CD4-positive, alpha-beta memory T cell (primary cell): ENCODE results near the gene LMO1. TPM values are rescaled to one million over a fixed set of nuclear protein-coding genes. Genes with fewer than 3 reads are reported as not detected.

Experiments used
- CTCF ChIA-PET: fragments of 350-600 bp; sonication (Branson Sonifier 250); formaldehyde crosslinking; loops from one replicate; lab custom pipeline; 2021; ENCODE audit warnings: inconsistent platforms; ENCODE audit not compliant: partially characterized antibody; lab: Charles Lee
- POLR2A ChIA-PET: fragments of 350-600 bp; sonication (Branson Sonifier 250); formaldehyde crosslinking; loops from one replicate; lab custom pipeline; 2021; ENCODE audit not compliant: partially characterized antibody; lab: Charles Lee
- DNase-seq, 5 donors: peaks; one replicate each; pipeline versions ENCODE4 v3.0.0 to v3.0.0-alpha.2; 2020 to 2022; ENCODE audit warnings: mixed read lengths in 1 of 5
- H3K27ac ChIP-seq: one replicate; pipeline ENCODE4 v1.7.0; 2013; ENCODE audit warnings: low read depth, low read length
- H3K27me3 ChIP-seq: 2 replicates; pipeline ENCODE4 v1.7.0; 2013; ENCODE audit warnings: mild to moderate bottlenecking, low read length, moderate library complexity; ENCODE audit not compliant: insufficient read depth
- H3K36me3 ChIP-seq: 2 replicates; pipeline ENCODE4 v1.7.0; 2013; ENCODE audit warnings: mild to moderate bottlenecking, low read length, moderate library complexity; ENCODE audit not compliant: insufficient read depth
- H3K4me1 ChIP-seq: 2 replicates; pipeline ENCODE4 v1.7.0; 2013; ENCODE audit warnings: mild to moderate bottlenecking, low read length, moderate library complexity; ENCODE audit not compliant: insufficient read depth
- H3K4me3 ChIP-seq, 2 donors: one replicate each; pipeline ENCODE4 v1.7.0; 2013; ENCODE audit warnings: low read length in 2 of 2, mild to moderate bottlenecking in 1 of 2
- H3K9me3 ChIP-seq, 2 donors: one replicate each; pipeline ENCODE4 v1.7.0; 2013; ENCODE audit warnings: low read length in 2 of 2, control low read depth in 1 of 2; ENCODE audit not compliant: control insufficient read depth in 1 of 2
- H3K27ac Mint-ChIP-seq, 7 donors: one replicate each; pipeline ENCODE4 v1.8.0; 2020 to 2021; ENCODE audit warnings: mixed read lengths in 7 of 7, mild to moderate bottlenecking in 6 of 7, inconsistent platforms in 3 of 7, moderate library complexity in 3 of 7
- H3K27me3 Mint-ChIP-seq, 2 donors: one replicate each; pipeline ENCODE4 v1.8.0; 2020 to 2021; ENCODE audit warnings: mixed read lengths in 2 of 2
- H3K36me3 Mint-ChIP-seq, 2 donors: one replicate each; pipeline ENCODE4 v1.8.0; 2020 to 2021; ENCODE audit warnings: mixed read lengths in 2 of 2, inconsistent platforms in 1 of 2, mild to moderate bottlenecking in 1 of 2
- H3K4me1 Mint-ChIP-seq, 4 donors: one replicate each; pipeline ENCODE4 v1.8.0; 2020 to 2021; ENCODE audit warnings: mixed read lengths in 4 of 4, mild to moderate bottlenecking in 1 of 4
- H3K4me3 Mint-ChIP-seq, 8 donors: one replicate each; pipeline ENCODE4 v1.8.0; 2020 to 2021; ENCODE audit warnings: mixed read lengths in 8 of 8, mild to moderate bottlenecking in 7 of 8, moderate library complexity in 6 of 8, inconsistent platforms in 3 of 8
- H3K9me3 Mint-ChIP-seq, 8 donors: one replicate each; pipeline ENCODE4 v1.8.0; 2020 to 2021; ENCODE audit warnings: mixed read lengths in 8 of 8, mild to moderate bottlenecking in 5 of 8, inconsistent platforms in 3 of 8, moderate library complexity in 1 of 8
- intact Hi-C: fragments of 100-400 bp; cut with micrococcal nuclease; formaldehyde crosslinking; loops from one replicate; pipeline ENCODE4 v1.15.1; 2023
- polyA plus RNA-seq, 2 donors: library from polyadenylated mRNA; unstranded; fragments of 300-500 nt; fragmentation: Illumina TruSeq; gene quantifications; one replicate each; pipeline ENCODE4 v1.2.3, GENCODE V29; 2021
- total RNA-seq, 2 experiments: library from RNA; stranded (reverse); gene quantifications; one replicate each; pipeline ENCODE4 v1.2.3, GENCODE V29; 2021

The LMO1 gene
- total RNA-seq = not detected
- polyA plus RNA-seq = not detected

DNA sequence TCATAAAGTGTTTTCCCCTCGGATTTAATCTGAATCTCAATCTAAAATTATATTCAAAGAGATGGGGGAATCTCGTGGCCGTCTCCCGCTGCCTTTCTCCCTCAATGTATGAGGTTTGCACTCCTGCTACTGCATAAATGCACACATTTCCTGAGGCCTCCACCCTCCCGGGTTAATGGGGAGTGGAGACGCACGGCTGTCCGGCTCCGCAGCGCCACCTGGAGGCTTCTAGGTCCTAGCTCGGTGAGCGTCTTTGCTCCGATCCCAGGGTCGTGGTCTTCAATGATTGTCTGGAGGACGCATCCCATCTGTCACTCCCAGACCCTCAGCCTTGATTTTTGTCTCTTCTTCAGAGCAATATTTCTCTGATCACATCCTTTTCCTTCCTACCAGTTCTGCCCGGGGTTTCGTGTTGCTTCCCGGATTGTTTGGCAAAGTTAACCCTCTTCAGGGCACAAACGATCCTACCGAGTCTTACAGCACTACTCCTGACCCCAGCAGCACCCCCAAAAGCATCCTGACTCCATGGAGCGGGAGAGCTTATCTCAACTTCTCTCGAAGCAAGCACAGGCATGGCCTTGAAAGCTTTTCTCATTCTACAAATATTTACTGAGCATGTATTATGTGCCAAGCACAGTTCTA, at the start of gene LMO1:
TSS of gene LMO1 (minus strand) at position 110 of the 642 bp plus-strand sequence. CDS start 516 bp downstream, outside the sequence.
- no peaks in the 10 kb centered on the region for H3K36me3 Mint-ChIP-seq
- DNase-seq = peak; percentile 58 to 62 (median 59)
- Histone ChIP-seq H3K36me3 (no peaks in the 10 kb centered on the region), H3K27ac (no peak within 1 kb of the TSS), H3K4me1 (peaks cover 13% of the 10 kb centered on the region), H3K9me3 (no peaks in the 10 kb centered on the region), H3K4me3 (no peak within 1 kb of the TSS), H3K27me3 (peaks cover 26% of the 10 kb centered on the region)
- intact Hi-C loops = loop anchor here (1.0 to 5.0 kb wide), 2 partner anchors 39 to 257 kb away; no protein-coding TSS in a partner anchor
- H3K4me1 Mint-ChIP-seq = peaks cover 11 to 17% (median 12%) of the 10 kb centered on the region in 4 donors
- H3K27me3 Mint-ChIP-seq = peaks cover 22 to 57% of the 10 kb centered on the region in 2 donors
- ChIA-PET CTCF (interaction anchor here (0.9 to 4.7 kb wide), 19 partner anchors 9 to 304 kb away, joined by 3 to 25 read pairs (median 4); no protein-coding TSS in a partner anchor), POLR2A (no interaction called here)
- H3K9me3 Mint-ChIP-seq = no peaks in the 10 kb centered on the region
- peak within 1 kb of the TSS; percentile 67 to 88 (median 76) for H3K4me3 Mint-ChIP-seq
- peak within 1 kb of the TSS in 2 of 7 donors; percentile 43 to 49 for H3K27ac Mint-ChIP-seq

DNA sequence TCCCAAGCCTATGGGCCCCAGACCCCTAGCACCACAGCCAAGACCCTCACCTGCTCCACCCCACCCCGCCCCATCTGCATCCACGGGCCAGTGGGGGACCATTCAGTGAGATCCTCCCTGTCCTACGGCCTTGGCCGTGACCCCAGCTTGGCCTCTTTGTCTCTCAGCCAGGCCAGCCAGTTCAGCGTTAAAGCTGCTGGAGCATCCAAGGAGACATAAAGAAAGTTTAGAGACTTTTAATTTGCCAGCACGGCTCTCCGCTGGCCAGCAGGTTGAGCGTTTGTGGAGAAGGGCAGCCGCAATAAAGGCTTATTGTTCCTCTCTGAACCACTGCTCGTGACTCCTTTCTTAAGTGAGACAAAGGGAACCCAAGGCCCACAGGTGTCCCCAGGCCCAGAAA, 49.3 kb upstream of the LMO1 start:
- Mint-ChIP-seq H3K9me3 (peaks cover 0 to 3% (median 0%) of the 10 kb centered on the region in 8 donors), H3K27ac (no peak overlapping the region), H3K4me3 (no peak overlapping the region), H3K4me1 (no peaks in the 10 kb centered on the region), H3K36me3 (no peaks in the 10 kb centered on the region), H3K27me3 (peaks cover 2 to 4% of the 10 kb centered on the region in 2 donors)
- no peak for DNase-seq
- POLR2A ChIA-PET = no interaction called here
- H3K4me1 ChIP-seq = no peaks in the 10 kb centered on the region
- no peaks in the 10 kb centered on the region for H3K9me3 ChIP-seq
- no peaks in the 10 kb centered on the region for H3K36me3 ChIP-seq
- no peaks in the 10 kb centered on the region for H3K27me3 ChIP-seq
- H3K27ac ChIP-seq = no peak overlapping the region
- CTCF ChIA-PET = no interaction called here
- intact Hi-C loops = no loop called here
- H3K4me3 ChIP-seq = no peak overlapping the region

DNA sequence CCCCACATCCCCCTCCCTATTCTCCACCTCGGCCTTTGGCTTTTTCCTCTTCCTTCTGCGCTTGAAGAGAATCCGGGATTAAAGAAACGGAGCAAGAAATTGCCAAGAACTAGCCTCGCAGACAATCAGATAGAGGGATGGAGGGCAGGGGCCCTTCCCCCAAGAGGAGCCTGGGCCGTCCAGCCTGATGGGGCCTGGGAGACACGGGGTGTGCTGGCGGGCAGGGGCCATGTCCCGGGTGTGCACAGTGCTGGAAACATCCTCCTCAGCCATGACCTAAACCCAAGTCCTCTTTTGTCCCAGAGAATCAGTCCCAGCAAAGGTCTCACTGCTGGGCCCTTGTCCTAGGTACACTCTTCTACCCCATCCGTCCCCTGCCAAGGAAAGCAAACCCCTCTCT, 47.7 kb upstream of the LMO1 start:
- intact Hi-C loops = no loop called here
- ChIA-PET POLR2A (no interaction called here), CTCF (no interaction called here)
- Histone ChIP-seq H3K4me1 (no peaks in the 10 kb centered on the region), H3K9me3 (no peaks in the 10 kb centered on the region), H3K27me3 (no peaks in the 10 kb centered on the region), H3K36me3 (no peaks in the 10 kb centered on the region), H3K27ac (no peak overlapping the region), H3K4me3 (no peak overlapping the region)
- H3K4me3 Mint-ChIP-seq = no peak overlapping the region
- peaks cover 0 to 2% (median 0%) of the 10 kb centered on the region in 8 donors for H3K9me3 Mint-ChIP-seq
- no peak for DNase-seq
- no peaks in the 10 kb centered on the region for H3K36me3 Mint-ChIP-seq
- peaks cover 2 to 4% of the 10 kb centered on the region in 2 donors for H3K27me3 Mint-ChIP-seq
- H3K27ac Mint-ChIP-seq = no peak overlapping the region
- H3K4me1 Mint-ChIP-seq = no peaks in the 10 kb centered on the region

GRCh38 chr11:8310743-8311298, 47.1 kb upstream of the LMO1 start:
- no peaks in the 10 kb centered on the region for H3K4me1 ChIP-seq
- H3K4me3 ChIP-seq = no peak overlapping the region
- H3K36me3 ChIP-seq = no peaks in the 10 kb centered on the region
- H3K27me3 Mint-ChIP-seq = peaks cover 2 to 4% of the 10 kb centered on the region in 2 donors
- no peak overlapping the region for H3K4me3 Mint-ChIP-seq
- H3K9me3 Mint-ChIP-seq = peaks cover 0 to 2% (median 0%) of the 10 kb centered on the region in 8 donors
- ChIA-PET POLR2A (no interaction called here), CTCF (interaction anchor here (0.9 kb wide), 1 partner anchor 47 kb away, joined by 3 read pairs; the partner anchor contains the start of gene LMO1)
- H3K27me3 ChIP-seq = no peaks in the 10 kb centered on the region
- no peak overlapping the region for H3K27ac ChIP-seq
- no peaks in the 10 kb centered on the region for H3K9me3 ChIP-seq
- H3K4me1 Mint-ChIP-seq = no peaks in the 10 kb centered on the region
- H3K27ac Mint-ChIP-seq = no peak overlapping the region
- H3K36me3 Mint-ChIP-seq = no peaks in the 10 kb centered on the region
- no peak for DNase-seq
- intact Hi-C loops = no loop called here

DNA sequence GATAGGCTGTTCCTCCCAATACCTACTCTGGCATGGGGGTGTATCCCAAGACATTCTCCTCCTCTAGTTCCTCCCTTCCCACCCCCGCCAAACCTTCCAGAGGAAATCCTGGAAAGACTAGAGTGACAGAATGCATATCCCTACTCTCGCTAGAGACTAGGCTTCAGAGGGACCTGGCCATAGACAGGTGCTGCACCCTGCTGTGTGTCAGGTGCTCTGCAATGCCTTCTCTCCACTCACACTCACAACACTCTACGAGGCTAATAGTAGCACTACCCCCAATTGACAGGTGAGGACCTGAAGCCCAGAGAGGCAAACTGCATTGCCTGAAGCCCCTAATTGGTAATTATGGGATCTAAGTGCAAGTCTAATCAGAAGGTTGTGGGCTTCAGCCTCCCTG, 46.2 kb upstream of the LMO1 start:
- H3K4me1 ChIP-seq = no peaks in the 10 kb centered on the region
- POLR2A ChIA-PET = no interaction called here
- Mint-ChIP-seq H3K27me3 (peaks cover 2 to 4% of the 10 kb centered on the region in 2 donors), H3K9me3 (peaks cover 0 to 3% (median 2%) of the 10 kb centered on the region in 8 donors), H3K4me3 (no peak overlapping the region), H3K4me1 (no peaks in the 10 kb centered on the region), H3K36me3 (no peaks in the 10 kb centered on the region), H3K27ac (no peak overlapping the region)
- H3K27ac ChIP-seq = no peak overlapping the region
- DNase-seq = no peak
- no peaks in the 10 kb centered on the region for H3K36me3 ChIP-seq
- H3K27me3 ChIP-seq = no peaks in the 10 kb centered on the region
- H3K9me3 ChIP-seq = no peaks in the 10 kb centered on the region
- intact Hi-C loops = no loop called here
- CTCF ChIA-PET = no interaction called here
- no peak overlapping the region for H3K4me3 ChIP-seq

GRCh38 chr11:8309311-8309710, 45.6 kb upstream of the LMO1 start:
- POLR2A ChIA-PET = no interaction called here
- Mint-ChIP-seq H3K9me3 (peaks cover 0 to 7% (median 6%) of the 10 kb centered on the region in 8 donors), H3K36me3 (no peaks in the 10 kb centered on the region), H3K27me3 (peaks cover 4% of the 10 kb centered on the region in 2 donors), H3K4me1 (no peaks in the 10 kb centered on the region), H3K4me3 (no peak overlapping the region), H3K27ac (no peak overlapping the region)
- H3K9me3 ChIP-seq = no peaks in the 10 kb centered on the region
- no peaks in the 10 kb centered on the region for H3K36me3 ChIP-seq
- CTCF ChIA-PET = no interaction called here
- H3K27me3 ChIP-seq = no peaks in the 10 kb centered on the region
- DNase-seq = no peak
- intact Hi-C loops = no loop called here
- no peaks in the 10 kb centered on the region for H3K4me1 ChIP-seq
- no peak overlapping the region for H3K4me3 ChIP-seq
- H3K27ac ChIP-seq = no peak overlapping the region

DNA sequence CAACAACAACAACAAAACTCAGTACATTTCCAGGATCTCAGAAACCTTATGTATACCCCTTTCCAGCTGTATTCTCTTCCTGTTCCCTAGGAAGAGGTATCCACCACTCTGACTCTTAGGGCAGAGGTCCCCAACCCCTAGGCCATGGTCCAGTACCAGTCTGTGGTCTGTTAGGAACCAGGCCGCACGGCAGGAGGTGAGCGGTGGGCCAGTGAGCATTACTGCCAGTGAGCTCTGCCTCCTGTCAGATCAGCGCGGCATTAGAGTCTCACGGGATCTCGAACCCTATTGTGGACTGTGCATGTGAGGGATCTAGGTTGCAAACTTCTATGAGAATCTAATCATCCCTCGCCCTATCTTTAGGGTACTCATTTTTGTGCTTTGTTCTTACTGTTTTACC, 43.9 kb upstream of the LMO1 start:
- no peak overlapping the region for H3K4me3 Mint-ChIP-seq
- H3K27me3 Mint-ChIP-seq = peaks cover 4% of the 10 kb centered on the region in 2 donors
- no peak for DNase-seq
- H3K9me3 ChIP-seq = no peaks in the 10 kb centered on the region
- H3K4me3 ChIP-seq = no peak overlapping the region
- intact Hi-C loops = no loop called here
- no peaks in the 10 kb centered on the region for H3K36me3 Mint-ChIP-seq
- H3K4me1 ChIP-seq = no peaks in the 10 kb centered on the region
- H3K36me3 ChIP-seq = no peaks in the 10 kb centered on the region
- CTCF ChIA-PET = no interaction called here
- H3K9me3 Mint-ChIP-seq = peaks cover 0 to 21% (median 14%) of the 10 kb centered on the region in 8 donors
- H3K27ac ChIP-seq = no peak overlapping the region
- POLR2A ChIA-PET = no interaction called here
- H3K4me1 Mint-ChIP-seq = no peaks in the 10 kb centered on the region
- no peaks in the 10 kb centered on the region for H3K27me3 ChIP-seq
- no peak overlapping the region for H3K27ac Mint-ChIP-seq
